Measurements from ENCODE around the gene CRYGN. TPM values are rescaled to one million over a fixed set of nuclear protein-coding genes. Genes with fewer than 3 reads are reported as not detected.

Gene CRYGN
- polyA plus RNA-seq, 1 of the 3 experiments (the other 2 are of a cell fraction) = not detected

GRCh38 chr7:151437866-151438516 is 1.9 kb downstream of the CRYGN start:
- H3K27me3 ChIP-seq (ENCODE audit: insufficient read depth) = no peaks in the 10 kb centered on the region; the same call in 1 of the 2 replicates
- no peak for DNase-seq
- H3K9me2 ChIP-seq = no peaks in the 10 kb centered on the region
- H3K4me1 ChIP-seq (ENCODE audit: control insufficient read depth in 1 of 2, insufficient read depth in 2 of 2, low read depth in 1 of 2, low read length in 1 of 2) = peaks cover 0 to 20% of the 10 kb centered on the region in 2 experiments; a peak in 2 of 4 replicates
- H3F3A ChIP-seq (replicated peaks; ENCODE audit: insufficient read depth) = no peaks in the 10 kb centered on the region
- ChIA-PET CTCF (interaction anchor here (1.0 to 6.3 kb wide), 9 partner anchors 8 to 154 kb away, joined by 3 to 43 read pairs (median 4); partner anchors contain the start of gene WDR86), POLR2A (no interaction called here)
- no peaks in the 10 kb centered on the region for H4K20me1 ChIP-seq (ENCODE audit: insufficient read depth)
- no peak overlapping the region for H3K9ac ChIP-seq
- H3K4me2 ChIP-seq = no peak overlapping the region
- H3K9me3 ChIP-seq = no peaks in the 10 kb centered on the region
- no peak for TF ChIP-seq RXRA (IDR thresholded peaks at IDR 0.05; ENCODE audit: borderline replicate concordance, low read depth)
- no peak for TF ChIP-seq ZBTB33 (IDR thresholded peaks at IDR 0.05; ENCODE audit: borderline replicate concordance, low read depth)
- no peak for TF ChIP-seq POLR2AphosphoS5 (IDR thresholded peaks at IDR 0.05; ENCODE audit: low read depth, low read length)
- no peak for TF ChIP-seq TAF1 (IDR thresholded peaks at IDR 0.05; ENCODE audit: borderline replicate concordance, low read depth, low read length)
- TF ChIP-seq MAX (IDR thresholded peaks at IDR 0.05; ENCODE audit: low read depth) = no peak
- no peak for TF ChIP-seq MXI1 (IDR thresholded peaks at IDR 0.05; ENCODE audit: low read depth, low read length)
- no peak for TF ChIP-seq REST (IDR thresholded peaks at IDR 0.05; ENCODE audit: low read depth, low read length)
- TF ChIP-seq FOXM1 (IDR thresholded peaks at IDR 0.05; ENCODE audit: low read depth) = no peak
- TF ChIP-seq USF2 (IDR thresholded peaks at IDR 0.05; ENCODE audit: borderline replicate concordance, low read depth, low read length) = no peak
- TF ChIP-seq RFX5 (IDR thresholded peaks at IDR 0.05; ENCODE audit: low read length) = no peak
- no peak for TF ChIP-seq SMC3 (IDR thresholded peaks at IDR 0.05; ENCODE audit: low read depth, low read length)
- TF ChIP-seq NFIC (IDR thresholded peaks at IDR 0.05; ENCODE audit: borderline replicate concordance) = no peak
- no peak for TF ChIP-seq USF1 (IDR thresholded peaks at IDR 0.05; ENCODE audit: borderline replicate concordance, low read depth)
- no peak for TF ChIP-seq PBX3 (IDR thresholded peaks at IDR 0.05)
- TF ChIP-seq FOXJ3 (CRISPR knock-in tag; IDR thresholded peaks at IDR 0.05) = no peak
- no peak for TF ChIP-seq JUND (IDR thresholded peaks at IDR 0.05)
- TF ChIP-seq CHD2 (IDR thresholded peaks at IDR 0.05; ENCODE audit: low read length, partially characterized antibody) = no peak
- TF ChIP-seq TEAD4 (IDR thresholded peaks at IDR 0.05; ENCODE audit: borderline replicate concordance, insufficient read depth) = no peak
- no peak for TF ChIP-seq EZH2phosphoT487 (IDR thresholded peaks at IDR 0.05; ENCODE audit: borderline replicate concordance, low read depth)
- TF ChIP-seq CTCF (IDR thresholded peaks at IDR 0.05) = no peak
- no peak overlapping the region for H3K27ac ChIP-seq (ENCODE audit: low read depth in 2 of 2, low read length in 1 of 2)
- H2AFZ ChIP-seq (ENCODE audit: low read depth) = no peak overlapping the region
- no peaks in the 10 kb centered on the region for H3K79me2 ChIP-seq (ENCODE audit: insufficient read depth)
- WGBS (ENCODE audit: low lambda C conversion rate) = 85% methylated on average over 23 of the region's 23 CpGs
- H3K4me3 ChIP-seq (ENCODE audit: low read depth in 2 of 2, low read length in 1 of 2) = no peak overlapping the region
- H3K36me3 ChIP-seq (replicated peaks in 1 of 2; ENCODE audit: control insufficient read depth in 1 of 2, insufficient read depth in 2 of 2, low read length in 1 of 2) = no peaks in the 10 kb centered on the region

All from SK-N-SH (cell line).